HL-60 (cell line): Measurements from ENCODE around the gene ANKDD1A.

Experiments
- DNase-seq, 2 experiments: peaks; one replicate each; pipeline ENCODE4 v3.0.0-alpha.2; 2010 to 2020; ENCODE audit warnings: low read depth in 1 of 2, low spot score in 1 of 2
- H3K27ac ChIP-seq: fragments of 250-450 bp; sonication (Bioruptor Pico); replicated peaks from 2 replicates; pipeline ENCODE4 v1.5.1; 2020; ENCODE audit warnings: mild to moderate bottlenecking, moderate library complexity
- H3K27me3 ChIP-seq: fragments of 250-450 bp; sonication (Bioruptor Pico); 2 replicates; pipeline ENCODE4 v1.5.1; 2021; ENCODE audit warnings: mild to moderate bottlenecking, moderate library complexity; ENCODE audit not compliant: insufficient read depth, poor library complexity, severe bottlenecking
- H3K4me3 ChIP-seq: replicated peaks from 2 replicates; pipeline ENCODE4 v1.5.1; 2011; ENCODE audit warnings: mild to moderate bottlenecking, control low read depth, low read length; ENCODE audit not compliant: insufficient read depth
- CTCF ChIP-seq: IDR thresholded peaks from one replicate; pipeline ENCODE4 v1.5.1; 2011; ENCODE audit warnings: low read length, control low read depth, inconsistent platforms; ENCODE audit not compliant: insufficient read depth
- GABPA ChIP-seq: IDR thresholded peaks from 2 replicates; pipeline ENCODE4 v1.6.1; 2012; ENCODE audit warnings: low read depth
- POLR2AphosphoS5 ChIP-seq: IDR thresholded peaks from 2 replicates; pipeline ENCODE4 v1.6.1; 2012; ENCODE audit warnings: low read depth
- SPI1 ChIP-seq: IDR thresholded peaks from 2 replicates; pipeline ENCODE4 v1.6.1; 2012; ENCODE audit warnings: low read depth, mild to moderate bottlenecking, borderline replicate concordance
- TF ChIP-seq, protein P1 (sequence below): IDR thresholded peaks from 2 replicates; pipeline ENCODE4 v1.6.1; 2012; ENCODE audit warnings: low read depth; ENCODE audit not compliant: insufficient replicate concordance

ANKDD1A gene

GRCh38 chr15:64864068-64864467, 47.6 kb upstream of the ANKDD1A start:
- DNase-seq: no peak
- H3K27ac ChIP-seq: no peak overlapping the region
- TF ChIP-seq SPI1: no peak
- TF ChIP-seq, protein P1, sequence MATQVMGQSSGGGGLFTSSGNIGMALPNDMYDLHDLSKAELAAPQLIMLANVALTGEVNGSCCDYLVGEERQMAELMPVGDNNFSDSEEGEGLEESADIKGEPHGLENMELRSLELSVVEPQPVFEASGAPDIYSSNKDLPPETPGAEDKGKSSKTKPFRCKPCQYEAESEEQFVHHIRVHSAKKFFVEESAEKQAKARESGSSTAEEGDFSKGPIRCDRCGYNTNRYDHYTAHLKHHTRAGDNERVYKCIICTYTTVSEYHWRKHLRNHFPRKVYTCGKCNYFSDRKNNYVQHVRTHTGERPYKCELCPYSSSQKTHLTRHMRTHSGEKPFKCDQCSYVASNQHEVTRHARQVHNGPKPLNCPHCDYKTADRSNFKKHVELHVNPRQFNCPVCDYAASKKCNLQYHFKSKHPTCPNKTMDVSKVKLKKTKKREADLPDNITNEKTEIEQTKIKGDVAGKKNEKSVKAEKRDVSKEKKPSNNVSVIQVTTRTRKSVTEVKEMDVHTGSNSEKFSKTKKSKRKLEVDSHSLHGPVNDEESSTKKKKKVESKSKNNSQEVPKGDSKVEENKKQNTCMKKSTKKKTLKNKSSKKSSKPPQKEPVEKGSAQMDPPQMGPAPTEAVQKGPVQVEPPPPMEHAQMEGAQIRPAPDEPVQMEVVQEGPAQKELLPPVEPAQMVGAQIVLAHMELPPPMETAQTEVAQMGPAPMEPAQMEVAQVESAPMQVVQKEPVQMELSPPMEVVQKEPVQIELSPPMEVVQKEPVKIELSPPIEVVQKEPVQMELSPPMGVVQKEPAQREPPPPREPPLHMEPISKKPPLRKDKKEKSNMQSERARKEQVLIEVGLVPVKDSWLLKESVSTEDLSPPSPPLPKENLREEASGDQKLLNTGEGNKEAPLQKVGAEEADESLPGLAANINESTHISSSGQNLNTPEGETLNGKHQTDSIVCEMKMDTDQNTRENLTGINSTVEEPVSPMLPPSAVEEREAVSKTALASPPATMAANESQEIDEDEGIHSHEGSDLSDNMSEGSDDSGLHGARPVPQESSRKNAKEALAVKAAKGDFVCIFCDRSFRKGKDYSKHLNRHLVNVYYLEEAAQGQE: no peak
- TF ChIP-seq CTCF: no peak
- TF ChIP-seq GABPA: no peak
- TF ChIP-seq POLR2AphosphoS5: no peak
- H3K27me3 ChIP-seq: no peaks in the 10 kb centered on the region
- H3K4me3 ChIP-seq: no peak overlapping the region

- H3K27ac ChIP-seq: no peak overlapping the region
- no peak overlapping the region for H3K4me3 ChIP-seq
- no peak for DNase-seq
- no peaks in the 10 kb centered on the region for H3K27me3 ChIP-seq
- TF ChIP-seq CTCF (no peak), POLR2AphosphoS5 (no peak), GABPA (no peak), SPI1 (no peak)
- TF ChIP-seq, protein P1: no peak
These were observed 46.3 kb upstream of the ANKDD1A start for GRCh38 chr15:64865126-64865997.

DNA sequence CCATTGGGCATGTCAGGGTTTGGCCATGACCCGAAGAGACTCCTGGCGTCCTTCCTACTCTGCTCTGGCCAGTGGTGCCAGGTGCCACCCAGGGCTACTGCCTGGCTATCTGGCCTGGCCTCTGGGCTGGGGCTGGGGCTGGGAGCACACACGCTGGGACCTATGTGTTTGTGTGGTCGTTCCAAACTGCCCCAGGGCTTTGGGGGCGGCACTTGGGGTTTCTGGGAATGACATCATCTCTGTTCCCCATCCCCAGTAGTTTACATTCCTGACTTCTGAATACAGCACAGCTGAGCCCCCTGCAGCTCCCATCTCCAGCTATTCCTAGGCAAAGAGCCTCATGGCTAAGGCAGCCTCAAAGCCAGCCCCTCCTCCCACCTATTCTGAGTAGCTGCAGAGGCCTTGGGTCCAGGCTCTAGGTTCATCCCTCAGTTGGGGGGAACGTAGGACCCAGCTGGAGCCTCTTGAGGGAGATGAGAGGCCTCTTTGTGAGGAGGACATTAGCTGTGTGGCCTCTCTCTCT, 45.6 kb upstream of the ANKDD1A start:
- Histone ChIP-seq H3K27ac (no peak overlapping the region), H3K27me3 (no peaks in the 10 kb centered on the region), H3K4me3 (no peak overlapping the region)
- no peak for DNase-seq
- TF ChIP-seq SPI1 (no peak), POLR2AphosphoS5 (no peak), CTCF (no peak), GABPA (no peak)
- TF ChIP-seq, protein P1: no peak
